A549 (cell line): ENCODE measurements around the gene DCT. TPM values are rescaled to one million over a fixed set of nuclear protein-coding genes. Genes with fewer than 3 reads are reported as not detected.

Source experiments
- ATAC-seq, 2 experiments: fragments of 200-7000 bp in 1 of 2; fragments of >200 bp in 1 of 2; cut with Nextera tagmentation in 1 of 2; cut with Tn5 transposase in 1 of 2; 3 replicates each; pipeline versions ENCODE4 v1.8.0 to v1.9.1; 2018 to 2020; ENCODE audit warnings: mild to moderate bottlenecking in 1 of 2, moderate library complexity in 1 of 2
- CTCF ChIA-PET: fragments of 300-600 bp; sonication (Branson Sonifier 250); formaldehyde crosslinking; extraction: SDS; loops from one replicate; lab custom pipeline; 2021; ENCODE audit warnings: antibody characterized with exemption, inconsistent platforms; lab: Yijun Ruan, JAX
- POLR2A ChIA-PET: fragments of 350-600 bp; formaldehyde crosslinking; extraction: SDS; loops from one replicate; lab custom pipeline; 2021; ENCODE audit warnings: antibody characterized with exemption, inconsistent platforms; lab: Yijun Ruan, JAX
- DNase-seq, 2 experiments: peaks; one replicate each; pipeline versions ENCODE4 v3.0.0 to v3.0.0-alpha.2; 2011 to 2016; ENCODE audit warnings: low read depth in 1 of 2, low spot score in 1 of 2
- FAIRE-seq: peaks from 2 replicates; lab custom pipeline; 2011; peaks lifted over from hg19 to GRCh38; lab: Jason Lieb, UNC
- H3K27ac ChIP-seq, 2 experiments: fragments of >200 bp; sonication (Bioruptor Twin); formaldehyde crosslinking; 3 replicates each; pipeline ENCODE4 v1.5.1; 2016 to 2017
- H3K4me1 ChIP-seq: fragments of >200 bp; sonication (Bioruptor Twin); formaldehyde crosslinking; 3 replicates; pipeline ENCODE4 v1.6.1; 2016
- H3K4me2 ChIP-seq: fragments of >200 bp; sonication (Bioruptor Twin); formaldehyde crosslinking; 3 replicates; pipeline ENCODE4 v1.6.1; 2016
- H3K4me3 ChIP-seq: fragments of >200 bp; sonication (Bioruptor Twin); formaldehyde crosslinking; 3 replicates; pipeline ENCODE4 v1.5.1; 2016
- H3K9me3 ChIP-seq: fragments of >200 bp; sonication (Bioruptor Twin); formaldehyde crosslinking; 3 replicates; pipeline ENCODE4 v1.6.1; 2016
- BHLHE40 ChIP-seq: IDR thresholded peaks from 2 replicates; pipeline ENCODE4 v1.6.1; 2012; ENCODE audit warnings: low read depth, low read length, inconsistent platforms
- CBX2 ChIP-seq: fragments of 200-600 bp; sonication (generic); IDR thresholded peaks from 2 replicates; pipeline ENCODE4 v1.6.1; 2016; ENCODE audit warnings: low read depth, mild to moderate bottlenecking, borderline replicate concordance
- CEBPB ChIP-seq, 2 experiments: fragments of >200 bp in 1 of 2; sonication (Bioruptor Twin) in 1 of 2; formaldehyde crosslinking in 1 of 2; IDR thresholded peaks; 2 replicates each; pipeline ENCODE4 v1.6.1; 2012 to 2016
- CHD2 ChIP-seq: fragments of 150-350 bp; IDR thresholded peaks from 2 replicates; pipeline ENCODE4 v1.6.1; 2014; ENCODE audit warnings: low read length; ENCODE audit not compliant: partially characterized antibody
- ELK1 ChIP-seq: fragments of 150-350 bp; IDR thresholded peaks from 2 replicates; pipeline ENCODE4 v1.6.1; 2014; ENCODE audit warnings: low read depth, mild to moderate bottlenecking, low read length
- FOSB ChIP-seq: fragments of 250-450 bp; sonication (Bioruptor Pico); IDR thresholded peaks from 2 replicates; pipeline ENCODE4 v1.5.0; 2020; ENCODE audit warnings: mild to moderate bottlenecking, moderate library complexity
- FOXS1 ChIP-seq: fragments of 250-450 bp; sonication (Bioruptor Pico); IDR thresholded peaks from 2 replicates; pipeline ENCODE4 v1.5.0; 2020; ENCODE audit warnings: mild to moderate bottlenecking, moderate library complexity
- HDAC2 ChIP-seq: fragments of 200-600 bp; sonication (generic); IDR thresholded peaks from 2 replicates; pipeline ENCODE4 v1.6.1; 2016
- HEYL ChIP-seq: fragments of 250-450 bp; sonication (Bioruptor Pico); IDR thresholded peaks from 2 replicates; pipeline ENCODE4 v1.8.0; 2021; ENCODE audit warnings: mild to moderate bottlenecking, moderate library complexity
- JUN ChIP-seq, 2 experiments: fragments of >200 bp; sonication (Bioruptor Twin); formaldehyde crosslinking; IDR thresholded peaks; 2 replicates in 1 of 2; 3 replicates in 1 of 2; pipeline ENCODE4 v1.6.1; 2016 to 2017
- KDM1A ChIP-seq: fragments of 200-600 bp; sonication (generic); IDR thresholded peaks from 2 replicates; pipeline ENCODE4 v1.6.1; 2016; ENCODE audit warnings: low read depth, mild to moderate bottlenecking
- KDM5A ChIP-seq: fragments of 200-600 bp; sonication (generic); IDR thresholded peaks from 2 replicates; pipeline ENCODE4 v1.6.1; 2016; ENCODE audit warnings: antibody characterized with exemption, mild to moderate bottlenecking
- NPAS2 ChIP-seq: fragments of 250-450 bp; sonication (Bioruptor Pico); IDR thresholded peaks from 2 replicates; pipeline ENCODE4 v1.8.0; 2022; ENCODE audit warnings: mild to moderate bottlenecking, moderate library complexity, borderline replicate concordance
- PHF8 ChIP-seq: fragments of 200-600 bp; sonication (generic); IDR thresholded peaks from 2 replicates; pipeline ENCODE4 v1.6.1; 2016; ENCODE audit warnings: low read depth, mild to moderate bottlenecking, antibody characterized with exemption, moderate library complexity, borderline replicate concordance
- POLR2A ChIP-seq: IDR thresholded peaks from 2 replicates; pipeline ENCODE4 v1.6.1; 2012; ENCODE audit warnings: mild to moderate bottlenecking, low read length
- RAD21 ChIP-seq, 2 experiments: fragments of >200 bp in 1 of 2; sonication (Bioruptor Twin) in 1 of 2; formaldehyde crosslinking in 1 of 2; IDR thresholded peaks in 1 of 2; conservative IDR thresholded peaks in 1 of 2; 2 replicates in 1 of 2; 3 replicates in 1 of 2; pipeline ENCODE4 v1.6.1; 2012 to 2018; ENCODE audit warnings: inconsistent platforms in 1 of 2
- RARB ChIP-seq: fragments of 250-450 bp; sonication (Bioruptor Pico); IDR thresholded peaks from 2 replicates; pipeline ENCODE4 v1.8.0; 2021; ENCODE audit warnings: mild to moderate bottlenecking, moderate library complexity
- RNF2 ChIP-seq: fragments of 200-600 bp; sonication (generic); IDR thresholded peaks from 2 replicates; pipeline ENCODE4 v1.6.1; 2016; ENCODE audit warnings: low read depth, mild to moderate bottlenecking, antibody characterized with exemption, moderate library complexity, borderline replicate concordance
- SREBF2 ChIP-seq: fragments of 450-650 bp; IDR thresholded peaks from 2 replicates; pipeline ENCODE4 v1.6.1; 2014; ENCODE audit warnings: mild to moderate bottlenecking, moderate library complexity
- TFCP2L1 ChIP-seq: fragments of 250-450 bp; sonication (Bioruptor Pico); IDR thresholded peaks from 2 replicates; pipeline ENCODE4 v1.5.0; 2021; ENCODE audit warnings: mild to moderate bottlenecking
- ZSCAN20 ChIP-seq: fragments of 250-450 bp; sonication (Bioruptor Pico); IDR thresholded peaks from 2 replicates; pipeline ENCODE4 v1.8.0; 2022; ENCODE audit warnings: mild to moderate bottlenecking, moderate library complexity
- WGBS: methylation state at CpG from one replicate; pipeline ENCODE4 v1.1.6; 2017; ENCODE audit errors: missing lambda C conversion rate; 5-methylcytosine and 5-hydroxymethylcytosine counted together
- polyA plus RNA-seq, 4 experiments: library from polyadenylated mRNA; depleted of rRNA in 3 of 4; stranded (reverse); fragments of >200 nt; fragmentation: RNase III in 1 of 4; extraction: RNeasy Plus Mini Kit Qiagen cat#74134 plus additional on column Dnase treatment in 1 of 4; gene quantifications; 2 replicates in 3 of 4; 3 replicates in 1 of 4; pipeline ENCODE4 v1.2.3, GENCODE V29; 2011 to 2017
- TF ChIP-seq, protein P1 (sequence below): IDR thresholded peaks from 2 replicates; pipeline ENCODE4 v1.6.1; 2012; ENCODE audit warnings: low read depth, borderline replicate concordance
- TF ChIP-seq, protein P2 (sequence below): IDR thresholded peaks from 2 replicates; pipeline ENCODE4 v1.6.1; 2012
- TF ChIP-seq, protein P3 (sequence below): fragments of >200 bp; sonication (Bioruptor Twin); formaldehyde crosslinking; IDR thresholded peaks from 3 replicates; pipeline ENCODE4 v1.6.1; 2016

DCT gene
- polyA plus RNA-seq, 2 of the 4 experiments (the other 2 are of a cell fraction): 0.03 TPM; not detected in 1

DNA sequence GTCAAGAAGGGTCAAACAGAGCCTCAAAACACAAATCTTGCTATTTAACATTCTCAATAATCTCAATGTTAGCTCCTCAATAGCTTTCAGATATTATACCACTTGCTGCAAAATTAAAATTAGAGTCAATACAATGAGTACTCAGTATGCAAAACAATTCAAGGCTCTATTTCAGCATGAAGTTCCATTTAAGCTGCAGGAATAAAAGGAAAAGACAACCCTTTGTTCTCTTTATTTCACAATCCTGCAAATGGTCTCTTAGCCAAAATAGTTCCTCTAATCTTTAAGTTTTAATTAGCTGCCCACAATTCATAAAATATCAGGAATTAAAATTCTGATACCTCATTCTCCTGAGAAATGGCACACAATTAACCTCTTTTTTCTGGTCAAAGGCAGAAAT lies 40.5 kb upstream of the DCT start:
- no peak for DNase-seq
- Histone ChIP-seq H3K9me3 (no peaks in the 10 kb centered on the region), H3K4me3 (no peak overlapping the region), H3K27ac (no peak overlapping the region), H3K4me1 (no peaks in the 10 kb centered on the region), H3K4me2 (no peak overlapping the region)
- TF ChIP-seq ELK1: no peak
- FAIRE-seq: no peak
- no peak for ATAC-seq
- ChIA-PET CTCF (interaction anchor here (0.8 kb wide), 1 partner anchor 9 kb away, joined by 3 read pairs; no protein-coding TSS in a partner anchor), POLR2A (no interaction called here)

DNA sequence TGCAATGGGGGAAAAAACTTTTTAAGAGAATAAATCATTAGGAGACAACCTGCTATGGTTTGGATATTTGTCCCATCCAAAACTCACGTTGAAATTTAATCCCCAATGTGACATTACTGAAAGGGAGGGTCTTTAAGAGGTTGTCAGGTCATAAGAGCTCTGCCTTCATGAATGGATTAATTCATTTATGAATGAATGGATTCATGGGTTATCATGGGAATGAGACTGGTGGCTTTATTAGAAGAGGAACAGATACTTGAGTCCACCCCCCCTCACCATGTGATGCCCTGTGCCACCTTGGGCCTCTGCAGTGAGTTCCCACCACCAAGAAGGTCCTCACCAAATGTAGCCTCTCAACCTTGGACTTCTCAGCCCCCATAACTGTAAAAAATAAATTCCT lies 37.0 kb upstream of the DCT start:
- FAIRE-seq (no peak), ATAC-seq (no peak), DNase-seq (no peak)
- Histone ChIP-seq H3K4me3 (no peak overlapping the region), H3K9me3 (no peaks in the 10 kb centered on the region), H3K27ac (no peak overlapping the region), H3K4me1 (no peaks in the 10 kb centered on the region), H3K4me2 (no peak overlapping the region)
- CTCF ChIA-PET: no interaction called here
- POLR2A ChIA-PET: no interaction called here
- TF ChIP-seq KDM5A (no peak), FOXS1 (no peak), CHD2 (no peak), PHF8 (no peak), HEYL (CRISPR knock-in tag) (no peak), TFCP2L1 (CRISPR knock-in tag) (no peak), SREBF2 (no peak), CBX2 (no peak), NPAS2 (no peak), POLR2A (no peak)
- TF ChIP-seq, protein P1, sequence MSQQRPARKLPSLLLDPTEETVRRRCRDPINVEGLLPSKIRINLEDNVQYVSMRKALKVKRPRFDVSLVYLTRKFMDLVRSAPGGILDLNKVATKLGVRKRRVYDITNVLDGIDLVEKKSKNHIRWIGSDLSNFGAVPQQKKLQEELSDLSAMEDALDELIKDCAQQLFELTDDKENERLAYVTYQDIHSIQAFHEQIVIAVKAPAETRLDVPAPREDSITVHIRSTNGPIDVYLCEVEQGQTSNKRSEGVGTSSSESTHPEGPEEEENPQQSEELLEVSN: no peak
- 0% methylated on average over 1 of the region's 1 CpG for WGBS

DNA sequence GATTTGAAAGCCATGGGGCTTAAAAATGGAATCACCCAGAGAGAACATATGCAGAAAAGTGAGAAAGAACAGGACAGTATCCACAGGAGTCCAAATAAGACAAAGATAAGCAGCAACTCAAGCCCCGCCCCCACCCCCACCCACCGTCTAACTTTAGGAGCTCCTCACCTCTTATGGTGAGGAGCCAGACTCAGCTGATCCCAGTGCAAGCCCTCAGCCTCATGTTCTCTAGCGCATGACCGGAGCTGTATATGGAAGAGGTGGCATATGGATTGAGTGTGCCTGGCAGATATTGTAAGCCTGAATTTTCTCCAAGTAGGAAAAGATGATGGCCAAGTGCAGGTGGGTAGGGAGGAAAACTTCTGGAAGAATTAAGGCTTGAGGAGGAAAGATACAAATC lies 36.4 kb upstream of the DCT start:
- DNase-seq (no peak), ATAC-seq (no peak), FAIRE-seq (no peak)
- no peaks in the 10 kb centered on the region for H3K9me3 ChIP-seq
- no peak overlapping the region for H3K27ac ChIP-seq
- TF ChIP-seq BHLHE40 (no peak), JUN (IDR thresholded peaks at IDR 0.05) (no peak), ZSCAN20 (CRISPR knock-in tag) (no peak), RNF2 (no peak), TFCP2L1 (CRISPR knock-in tag) (no peak)
- H3K4me1 ChIP-seq: no peaks in the 10 kb centered on the region
- 94% methylated on average over 2 of the region's 4 CpGs for WGBS
- CTCF ChIA-PET: no interaction called here
- H3K4me3 ChIP-seq: no peak overlapping the region
- no peak overlapping the region for H3K4me2 ChIP-seq
- POLR2A ChIA-PET: no interaction called here

GRCh38 chr13:94515374-94515773 lies 35.9 kb upstream of the DCT start:
- Histone ChIP-seq H3K4me3 (no peak overlapping the region), H3K27ac (no peak overlapping the region), H3K9me3 (no peaks in the 10 kb centered on the region), H3K4me1 (no peaks in the 10 kb centered on the region), H3K4me2 (no peak overlapping the region)
- no peak for TF ChIP-seq FOSB (CRISPR knock-in tag)
- TF ChIP-seq KDM1A: no peak
- no peak for TF ChIP-seq CEBPB (IDR thresholded peaks at IDR 0.05)
- TF ChIP-seq, protein P2, sequence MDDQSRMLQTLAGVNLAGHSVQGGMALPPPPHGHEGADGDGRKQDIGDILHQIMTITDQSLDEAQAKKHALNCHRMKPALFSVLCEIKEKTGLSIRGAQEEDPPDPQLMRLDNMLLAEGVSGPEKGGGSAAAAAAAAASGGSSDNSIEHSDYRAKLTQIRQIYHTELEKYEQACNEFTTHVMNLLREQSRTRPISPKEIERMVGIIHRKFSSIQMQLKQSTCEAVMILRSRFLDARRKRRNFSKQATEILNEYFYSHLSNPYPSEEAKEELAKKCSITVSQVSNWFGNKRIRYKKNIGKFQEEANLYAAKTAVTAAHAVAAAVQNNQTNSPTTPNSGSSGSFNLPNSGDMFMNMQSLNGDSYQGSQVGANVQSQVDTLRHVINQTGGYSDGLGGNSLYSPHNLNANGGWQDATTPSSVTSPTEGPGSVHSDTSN: no peak
- no peak for TF ChIP-seq HDAC2
- TF ChIP-seq RNF2: no peak
- no peak for TF ChIP-seq RARB (CRISPR knock-in tag)
- no peak for TF ChIP-seq RAD21 (conservative IDR thresholded peaks at IDR 0.05 in 1 of 2, IDR thresholded peaks at IDR 0.05 in 1 of 2)
- TF ChIP-seq, protein P3, sequence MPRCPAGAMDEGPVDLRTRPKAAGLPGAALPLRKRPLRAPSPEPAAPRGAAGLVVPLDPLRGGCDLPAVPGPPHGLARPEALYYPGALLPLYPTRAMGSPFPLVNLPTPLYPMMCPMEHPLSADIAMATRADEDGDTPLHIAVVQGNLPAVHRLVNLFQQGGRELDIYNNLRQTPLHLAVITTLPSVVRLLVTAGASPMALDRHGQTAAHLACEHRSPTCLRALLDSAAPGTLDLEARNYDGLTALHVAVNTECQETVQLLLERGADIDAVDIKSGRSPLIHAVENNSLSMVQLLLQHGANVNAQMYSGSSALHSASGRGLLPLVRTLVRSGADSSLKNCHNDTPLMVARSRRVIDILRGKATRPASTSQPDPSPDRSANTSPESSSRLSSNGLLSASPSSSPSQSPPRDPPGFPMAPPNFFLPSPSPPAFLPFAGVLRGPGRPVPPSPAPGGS: no peak
- ChIA-PET POLR2A (no interaction called here), CTCF (interaction anchor here (1.4 kb wide), 1 partner anchor 10 kb away, joined by 3 read pairs; no protein-coding TSS in a partner anchor)
- ATAC-seq (no peak), DNase-seq (no peak), FAIRE-seq (no peak)
- 73% methylated on average over 2 of the region's 2 CpGs for WGBS
